ENCODE measurements around the gene MT1A.
"Not testable (repeated sequence)": the region's sequence is repeated elsewhere in the genome, so short reads cannot be mapped to it uniquely, and the experiment has no call there.

MT1A gene

GRCh38 chr16:56652600-56652999 is 14.1 kb downstream of the MT1A start:
- DNase-seq (ENCODE audit: low spot score) (no peak), FAIRE-seq (no peak)

- FAIRE-seq: no peak
- no peak for DNase-seq (ENCODE audit: low spot score)
Observed at GRCh38 chr16:56653218-56653617, 14.8 kb downstream of the MT1A start.

GRCh38 chr16:56657555-56658326 is 19.3 kb downstream of the MT1A start, which contains the start of gene MT1F:
Gene MT1F, plus strand, starts transcription at chr16:56657959. Its CDS starts 100 bp downstream, at chr16:56658059.
- FAIRE-seq (no peak), DNase-seq (ENCODE audit: low spot score) (peak; percentile 50)

- FAIRE-seq (no peak), DNase-seq (ENCODE audit: low spot score) (peak; percentile 36)
Observed at GRCh38 chr16:56658327-56658875, 19.9 kb downstream of the MT1A start.

- DNase-seq (ENCODE audit: low spot score) (no peak), FAIRE-seq (no peak)
Observed at GRCh38 chr16:56662357-56663354, 24.2 kb downstream of the MT1A start.

GRCh38 chr16:56664506-56664905 is 26.0 kb downstream of the MT1A start:
- FAIRE-seq: no peak
- no peak for DNase-seq (ENCODE audit: low spot score)

GRCh38 chr16:56665286-56666261 is 27.1 kb downstream of the MT1A start:
- not testable (repeated sequence) for DNase-seq (ENCODE audit: low spot score); FAIRE-seq

GRCh38 chr16:56667581-56668571 is 29.4 kb downstream of the MT1A start, which contains the start of gene MT1G:
Gene MT1G, minus strand, starts transcription at chr16:56668065. Its CDS starts 72 bp downstream, at chr16:56667993.
- FAIRE-seq (no peak), DNase-seq (ENCODE audit: low spot score) (no peak)

GRCh38 chr16:56669005-56669839 is 30.8 kb downstream of the MT1A start, which contains the start of gene MT1H:
Gene MT1H, plus strand, starts transcription at chr16:56669814. Its CDS starts 71 bp downstream, at chr16:56669885.
- DNase-seq (ENCODE audit: low spot score) (no peak), FAIRE-seq (no peak)

GRCh38 chr16:56669840-56670619 is 31.6 kb downstream of the MT1A start:
- DNase-seq (ENCODE audit: low spot score): no peak
- no peak for FAIRE-seq

GRCh38 chr16:56670620-56670934 is 32.1 kb downstream of the MT1A start:
- FAIRE-seq: no peak
- DNase-seq (ENCODE audit: low spot score): no peak

- not testable (repeated sequence) for DNase-seq (ENCODE audit: low spot score); FAIRE-seq
Observed at GRCh38 chr16:56671691-56672090, 33.2 kb downstream of the MT1A start.

- not testable (repeated sequence) for DNase-seq (ENCODE audit: low spot score); FAIRE-seq
Observed at GRCh38 chr16:56672171-56672570, 33.7 kb downstream of the MT1A start.

GRCh38 chr16:56672761-56673536 is 34.5 kb downstream of the MT1A start:
- no peak for FAIRE-seq
- DNase-seq (ENCODE audit: low spot score): peak; percentile 4

- DNase-seq (ENCODE audit: low spot score) (no peak), FAIRE-seq (no peak)
Observed at GRCh38 chr16:56673921-56674320, 35.5 kb downstream of the MT1A start.

GRCh38 chr16:56674570-56674969 is 36.1 kb downstream of the MT1A start:
- not testable (repeated sequence) for FAIRE-seq; DNase-seq (ENCODE audit: low spot score)
